Lower leg skin (tissue), 3 donors: ENCODE data around the gene NAPSA.

Experiments used
- CTCF ChIP-seq, 3 donors: fragments of 450-650 bp; IDR thresholded peaks; one replicate each; pipeline ENCODE4 v1.5.1; 2016; ENCODE audit warnings: antibody characterized with exemption in 3 of 3, mild to moderate bottlenecking in 3 of 3, moderate library complexity in 2 of 3
- POLR2A ChIP-seq, 2 donors: fragments of 450-650 bp; IDR thresholded peaks; one replicate each; pipeline ENCODE4 v1.6.1; 2016 to 2017; ENCODE audit warnings: antibody characterized with exemption in 2 of 2, mild to moderate bottlenecking in 1 of 2, moderate library complexity in 1 of 2

DNA sequence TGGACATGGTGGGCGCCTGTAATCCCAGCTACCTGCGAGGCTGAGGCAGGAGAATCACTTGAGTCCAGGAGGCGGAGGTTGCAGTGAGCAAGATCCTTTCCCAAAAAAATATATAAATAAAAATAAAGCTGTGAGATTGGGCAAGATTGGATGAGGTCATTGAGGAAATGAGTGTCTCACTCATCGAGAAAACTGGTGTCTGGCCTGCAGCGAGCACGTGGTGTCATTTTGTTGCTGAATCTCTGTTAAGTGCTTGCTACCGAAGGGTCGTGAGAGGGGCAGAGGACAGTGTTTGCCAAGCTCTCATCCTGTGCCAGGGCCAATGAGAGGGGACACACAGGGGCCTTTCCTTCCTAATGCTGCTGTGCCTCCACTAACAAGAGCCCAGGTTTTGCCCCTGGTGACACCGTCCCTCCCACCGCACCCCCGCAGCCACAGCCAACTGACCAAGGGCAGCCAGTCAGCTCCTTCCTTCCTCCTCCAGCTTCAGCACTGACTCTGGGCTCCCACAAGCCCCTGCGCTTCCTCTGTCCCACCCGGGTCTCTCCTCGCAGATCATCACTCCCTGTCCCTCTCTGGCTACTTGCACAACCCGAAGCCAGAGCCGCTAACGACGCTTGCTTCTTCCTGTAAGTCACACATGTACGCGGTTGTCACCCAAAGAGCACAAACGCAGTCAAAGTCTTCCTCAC lies 21.9 kb upstream of the NAPSA start:
- TF ChIP-seq CTCF (IDR thresholded peaks at IDR 0.05): no peak
- TF ChIP-seq POLR2A (IDR thresholded peaks at IDR 0.05): no peak
